ENCODE data around the gene PSMB5.
"Not testable (repeated sequence)": the region's sequence is repeated elsewhere in the genome, so short reads cannot be mapped to it uniquely, and the experiment has no call there.

PSMB5 gene

DNA sequence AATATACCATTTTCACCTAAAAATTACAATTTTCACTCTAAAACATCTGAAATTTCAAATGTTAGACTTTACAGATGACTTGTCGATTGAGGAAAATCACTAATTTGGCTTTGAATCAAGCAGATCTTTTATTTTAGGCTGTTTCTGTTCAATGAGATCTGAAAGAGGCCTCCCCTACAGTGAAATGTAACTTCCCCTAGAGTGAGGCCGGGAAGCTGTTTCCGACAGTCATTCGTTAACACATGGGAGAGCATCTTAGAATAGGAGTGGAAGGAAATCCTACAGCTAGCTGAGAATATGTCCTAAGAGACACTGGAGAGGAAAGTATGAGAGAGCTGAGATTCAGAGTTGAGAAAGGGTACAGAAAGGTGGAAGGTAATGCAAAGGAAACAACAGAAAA is 19.1 kb downstream of the PSMB5 start:
- TF ChIP-seq, protein P1, sequence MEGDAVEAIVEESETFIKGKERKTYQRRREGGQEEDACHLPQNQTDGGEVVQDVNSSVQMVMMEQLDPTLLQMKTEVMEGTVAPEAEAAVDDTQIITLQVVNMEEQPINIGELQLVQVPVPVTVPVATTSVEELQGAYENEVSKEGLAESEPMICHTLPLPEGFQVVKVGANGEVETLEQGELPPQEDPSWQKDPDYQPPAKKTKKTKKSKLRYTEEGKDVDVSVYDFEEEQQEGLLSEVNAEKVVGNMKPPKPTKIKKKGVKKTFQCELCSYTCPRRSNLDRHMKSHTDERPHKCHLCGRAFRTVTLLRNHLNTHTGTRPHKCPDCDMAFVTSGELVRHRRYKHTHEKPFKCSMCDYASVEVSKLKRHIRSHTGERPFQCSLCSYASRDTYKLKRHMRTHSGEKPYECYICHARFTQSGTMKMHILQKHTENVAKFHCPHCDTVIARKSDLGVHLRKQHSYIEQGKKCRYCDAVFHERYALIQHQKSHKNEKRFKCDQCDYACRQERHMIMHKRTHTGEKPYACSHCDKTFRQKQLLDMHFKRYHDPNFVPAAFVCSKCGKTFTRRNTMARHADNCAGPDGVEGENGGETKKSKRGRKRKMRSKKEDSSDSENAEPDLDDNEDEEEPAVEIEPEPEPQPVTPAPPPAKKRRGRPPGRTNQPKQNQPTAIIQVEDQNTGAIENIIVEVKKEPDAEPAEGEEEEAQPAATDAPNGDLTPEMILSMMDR (IDR thresholded peaks at IDR 0.05; ENCODE audit: control insufficient read depth, insufficient read depth, low read depth, low read length, missing control alignments): no peak
- no peak for DNase-seq (ENCODE audit: low read depth)

DNA sequence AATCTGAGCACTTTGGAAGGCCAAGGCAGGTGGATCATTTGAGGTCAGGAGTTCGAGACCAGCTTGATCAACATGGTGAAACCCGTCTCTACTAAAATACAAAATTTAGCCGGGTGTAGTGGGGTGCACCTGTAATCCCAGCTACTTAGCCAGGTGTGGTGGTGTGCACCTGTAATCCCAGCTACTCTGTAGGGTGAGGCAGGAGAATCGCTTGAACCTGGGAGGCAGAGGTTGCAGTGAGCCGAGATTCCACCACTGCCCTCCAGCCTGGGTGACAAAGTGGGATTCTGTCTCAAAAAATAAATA is 21.0 kb downstream of the PSMB5 start:
- not testable (repeated sequence) for H3K4me3 ChIP-seq (ENCODE audit: control insufficient read depth, low read depth, low read length); DNase-seq (ENCODE audit: low read depth)

More for the DNA sequence above, 19.1 kb downstream of the PSMB5 start:
- no peak overlapping the region for H3K4me3 ChIP-seq (ENCODE audit: control insufficient read depth, low read depth, low read length)

DNA sequence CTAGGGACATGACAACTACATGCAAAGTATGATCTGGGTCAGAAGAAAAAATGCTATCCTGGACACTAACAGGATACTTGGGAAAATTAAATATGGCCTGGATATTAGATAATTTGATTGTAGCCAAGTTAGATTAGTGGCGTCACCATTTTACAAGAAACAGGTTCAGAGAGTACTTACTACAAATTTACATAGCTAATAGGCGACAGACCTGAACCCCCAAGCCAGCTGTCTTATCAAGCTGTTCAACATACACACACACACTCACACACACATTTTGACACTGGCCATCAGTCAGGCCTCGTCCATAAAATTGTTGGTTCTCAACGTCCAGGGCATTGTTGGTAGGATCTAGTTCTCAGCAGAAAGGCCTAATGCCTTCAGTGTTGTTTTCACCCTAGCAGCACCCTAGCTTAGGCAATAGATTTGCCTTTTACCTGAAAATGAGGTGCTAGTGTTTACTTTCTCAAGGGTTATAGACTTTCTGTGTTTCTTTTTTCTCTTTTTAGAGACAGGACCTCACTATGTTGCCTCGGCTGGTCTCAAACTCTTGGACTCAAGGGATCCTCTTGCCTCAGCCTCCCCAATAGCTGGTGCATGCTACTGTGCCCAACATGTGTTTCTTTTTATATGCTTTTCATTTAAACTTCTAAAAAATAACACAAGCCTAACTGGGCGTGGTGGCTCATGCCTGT is 21.5 kb downstream of the PSMB5 start:
- H3K4me3 ChIP-seq (ENCODE audit: control insufficient read depth, low read depth, low read length): no peak overlapping the region
- no peak for DNase-seq (ENCODE audit: low read depth)
- TF ChIP-seq, protein P1 (IDR thresholded peaks at IDR 0.05; ENCODE audit: control insufficient read depth, insufficient read depth, low read depth, low read length, missing control alignments): no peak

DNA sequence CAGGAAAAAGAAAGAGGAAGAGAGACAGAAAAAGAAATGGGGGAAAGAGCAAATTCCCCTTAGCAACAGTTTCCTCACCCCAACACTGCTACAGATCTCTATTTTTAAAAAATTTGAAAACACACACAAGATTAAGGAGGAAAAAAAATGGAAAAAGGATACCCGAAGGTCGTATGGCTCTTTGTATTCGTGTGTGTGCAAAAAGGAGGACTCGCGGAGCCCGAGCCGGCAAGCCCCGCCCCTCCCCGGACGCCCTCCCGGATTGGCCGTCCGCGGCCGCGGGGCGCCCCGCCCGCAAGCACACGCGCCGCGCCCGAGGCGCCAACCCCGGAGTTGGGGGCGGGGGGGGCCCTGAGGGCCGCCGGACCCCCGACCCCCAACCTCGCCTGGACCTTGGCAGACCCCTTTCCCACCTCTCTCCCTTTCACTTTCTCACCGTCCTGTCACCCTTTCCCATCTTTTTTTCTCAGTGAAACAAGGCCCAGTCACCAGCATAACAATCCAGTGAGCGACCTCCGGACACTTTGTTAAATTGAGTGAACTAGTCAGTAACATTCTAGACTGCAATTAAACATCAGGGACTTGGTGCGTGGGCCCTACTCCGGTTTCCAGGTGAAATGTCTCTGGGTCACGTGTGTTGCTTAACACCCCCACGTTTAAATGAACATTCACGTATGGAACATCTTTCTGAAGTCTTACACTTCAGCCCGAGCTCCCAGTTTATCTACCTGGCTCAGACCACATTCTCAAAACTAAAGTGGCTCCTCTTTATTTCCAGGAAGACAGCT is 24.6 kb downstream of the PSMB5 start, which contains the start of gene C14orf93:
Gene C14orf93, minus strand, starts transcription at position 205 of the 788 bp plus-strand sequence. CDS start 11,120 bp downstream, outside the sequence.
- H3K4me3 ChIP-seq (ENCODE audit: control insufficient read depth, low read depth, low read length): peak within 1 kb of the TSS; percentile 50
- DNase-seq (ENCODE audit: low read depth): no peak
- TF ChIP-seq, protein P1 (IDR thresholded peaks at IDR 0.05; ENCODE audit: control insufficient read depth, insufficient read depth, low read depth, low read length, missing control alignments): no peak

DNA sequence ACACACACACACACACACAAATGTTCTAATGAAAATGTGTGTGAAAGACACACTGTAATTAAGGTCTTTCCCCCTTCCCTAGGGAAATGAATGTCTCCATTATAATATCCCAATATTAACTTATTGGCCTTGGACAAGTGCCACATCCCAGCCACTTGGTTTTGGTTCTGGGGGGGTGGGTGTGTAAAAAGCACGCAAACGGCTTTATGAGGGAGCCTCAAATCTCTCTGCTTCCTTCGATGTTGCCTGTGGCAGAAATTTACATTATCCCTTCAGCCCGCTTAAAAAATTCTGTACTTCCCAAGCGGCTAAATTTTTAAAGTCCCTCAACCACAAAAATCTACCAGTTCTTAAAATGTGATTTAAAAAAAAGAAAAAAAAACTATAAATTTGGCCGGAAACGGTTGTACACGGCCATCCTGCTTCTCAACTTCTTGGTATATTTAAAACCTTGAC is 25.2 kb downstream of the PSMB5 start:
- DNase-seq (ENCODE audit: low read depth): no peak
- peak overlapping the region; percentile 50 for H3K4me3 ChIP-seq (ENCODE audit: control insufficient read depth, low read depth, low read length)
- TF ChIP-seq, protein P1 (IDR thresholded peaks at IDR 0.05; ENCODE audit: control insufficient read depth, insufficient read depth, low read depth, low read length, missing control alignments): no peak

DNA sequence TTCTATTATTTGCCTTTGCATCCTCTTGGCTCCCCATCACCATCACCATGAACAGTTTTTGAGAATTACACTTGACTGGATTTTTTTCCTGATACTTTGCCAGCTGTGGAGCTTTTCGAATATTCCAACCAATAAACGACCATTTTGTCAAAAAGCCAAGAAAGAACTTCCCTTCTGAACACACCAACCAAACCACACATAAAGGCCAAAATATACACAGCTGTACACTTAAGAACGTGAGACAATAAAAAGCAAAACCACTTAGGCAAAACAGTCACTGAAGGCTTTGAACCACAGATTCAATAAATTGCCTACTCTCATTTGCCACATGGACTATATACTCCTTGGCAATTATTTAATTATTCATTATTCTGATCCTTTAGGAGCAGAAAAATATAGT is 25.9 kb downstream of the PSMB5 start:
- TF ChIP-seq, protein P1 (IDR thresholded peaks at IDR 0.05; ENCODE audit: control insufficient read depth, insufficient read depth, low read depth, low read length, missing control alignments): no peak
- no peak for DNase-seq (ENCODE audit: low read depth)
- H3K4me3 ChIP-seq (ENCODE audit: control insufficient read depth, low read depth, low read length): no peak overlapping the region

All from AG09309 (cell line).